H9 (cell line): ENCODE data around the gene HOXA1. TPM values are rescaled to one million over a fixed set of nuclear protein-coding genes. Genes with fewer than 3 reads are reported as not detected.

Source experiments
- DNase-seq: peaks from one replicate; pipeline ENCODE4 v3.0.0-alpha.2; 2017
- H2AFZ ChIP-seq: one replicate; pipeline ENCODE4 v1.6.1; 2013; ENCODE audit warnings: mild to moderate bottlenecking, low read length, control low read depth, moderate library complexity
- H2AK5ac ChIP-seq: 2 replicates; pipeline ENCODE4 v1.6.1; 2013; ENCODE audit warnings: low read length, control low read depth, mixed read lengths; ENCODE audit not compliant: insufficient read length
- H2BK120ac ChIP-seq: one replicate; pipeline ENCODE4 v1.6.1; 2013; ENCODE audit warnings: low read depth, mild to moderate bottlenecking, low read length, control low read depth, inconsistent platforms; ENCODE audit not compliant: poor library complexity, severe bottlenecking
- H2BK12ac ChIP-seq: 2 replicates; pipeline ENCODE4 v1.6.1; 2013; ENCODE audit warnings: low read length, control low read depth, mixed read lengths, low read depth; ENCODE audit not compliant: insufficient read length
- H2BK15ac ChIP-seq: 2 replicates; pipeline ENCODE4 v1.6.1; 2013; ENCODE audit warnings: low read depth, low read length, control low read depth
- H2BK20ac ChIP-seq: one replicate; pipeline ENCODE4 v1.6.1; 2013; ENCODE audit warnings: low read depth, mild to moderate bottlenecking, low read length, control low read depth, inconsistent platforms; ENCODE audit not compliant: poor library complexity, severe bottlenecking
- H2BK5ac ChIP-seq: 2 replicates; pipeline ENCODE4 v1.6.1; 2013; ENCODE audit warnings: low read length, control low read depth, mixed read lengths; ENCODE audit not compliant: insufficient read length
- H3K14ac ChIP-seq: 2 replicates; pipeline ENCODE4 v1.6.1; 2013; ENCODE audit warnings: low read length, control low read depth; ENCODE audit not compliant: insufficient read depth
- H3K18ac ChIP-seq: 2 replicates; pipeline ENCODE4 v1.6.1; 2013; ENCODE audit warnings: low read depth, mild to moderate bottlenecking, mixed read lengths, low read length, control low read depth; ENCODE audit not compliant: insufficient read length
- H3K23ac ChIP-seq: 2 replicates; pipeline ENCODE4 v1.6.1; 2013; ENCODE audit warnings: low read length, control low read depth, mixed read lengths, low read depth; ENCODE audit not compliant: insufficient read length
- H3K23me2 ChIP-seq: 2 replicates; pipeline ENCODE4 v1.6.1; 2013; ENCODE audit warnings: low read depth, mild to moderate bottlenecking, mixed read lengths, low read length, control low read depth; ENCODE audit not compliant: insufficient read length, poor library complexity, severe bottlenecking
- H3K27ac ChIP-seq: 2 replicates; pipeline ENCODE4 v1.5.1; 2013; ENCODE audit warnings: low read length, control low read depth, mixed read lengths, low read depth; ENCODE audit not compliant: insufficient read length
- H3K27me3 ChIP-seq: 2 replicates; pipeline ENCODE4 v1.6.1; 2013; ENCODE audit warnings: low read length, control low read depth, inconsistent platforms; ENCODE audit not compliant: insufficient read depth
- H3K4ac ChIP-seq: 2 replicates; pipeline ENCODE4 v1.6.1; 2013; ENCODE audit warnings: low read depth, mild to moderate bottlenecking, control low read depth, inconsistent platforms, low read length, moderate library complexity
- H3K4me1 ChIP-seq: 2 replicates; pipeline ENCODE4 v1.6.1; 2013; ENCODE audit warnings: low read length, control low read depth, inconsistent platforms; ENCODE audit not compliant: insufficient read depth
- H3K4me2 ChIP-seq: 2 replicates; pipeline ENCODE4 v1.6.1; 2013; ENCODE audit warnings: low read length, control low read depth, mixed read lengths; ENCODE audit not compliant: insufficient read length, insufficient read depth
- H3K56ac ChIP-seq: 2 replicates; pipeline ENCODE4 v1.6.1; 2013; ENCODE audit warnings: low read depth, mild to moderate bottlenecking, mixed read lengths, low read length, control low read depth; ENCODE audit not compliant: insufficient read length
- H3K79me1 ChIP-seq: 2 replicates; pipeline ENCODE4 v1.6.1; 2013; ENCODE audit warnings: low read depth, mild to moderate bottlenecking, moderate library complexity, low read length, control low read depth, inconsistent platforms; ENCODE audit not compliant: insufficient read depth, poor library complexity, severe bottlenecking
- H3K79me2 ChIP-seq: 2 replicates; pipeline ENCODE4 v1.6.1; 2013; ENCODE audit warnings: low read length, control low read depth, inconsistent platforms; ENCODE audit not compliant: insufficient read depth
- H3K9ac ChIP-seq: 2 replicates; pipeline ENCODE4 v1.6.1; 2013; ENCODE audit warnings: low read length, control low read depth, mixed read lengths; ENCODE audit not compliant: insufficient read length; ENCODE audit errors: extremely low read depth
- H3K9me3 ChIP-seq: one replicate; pipeline ENCODE4 v1.6.1; 2013; ENCODE audit warnings: low read depth, low read length, inconsistent platforms; ENCODE audit not compliant: control insufficient read depth
- H3T11ph ChIP-seq: one replicate; pipeline ENCODE4 v1.6.1; 2013; ENCODE audit warnings: mild to moderate bottlenecking, low read length, control low read depth, inconsistent platforms
- H4K20me1 ChIP-seq: one replicate; pipeline ENCODE4 v1.6.1; 2013; ENCODE audit not compliant: control insufficient read depth, insufficient read length, insufficient read depth
- H4K5ac ChIP-seq: 2 replicates; pipeline ENCODE4 v1.6.1; 2013; ENCODE audit warnings: low read depth, mild to moderate bottlenecking, mixed read lengths, low read length, control low read depth; ENCODE audit not compliant: insufficient read length
- H4K8ac ChIP-seq: replicated peaks from 2 replicates; pipeline ENCODE4 v1.6.1; 2013; ENCODE audit warnings: low read length, control low read depth, mixed read lengths, low read depth; ENCODE audit not compliant: insufficient read length
- H4K91ac ChIP-seq: 2 replicates; pipeline ENCODE4 v1.6.1; 2013; ENCODE audit warnings: low read depth, mild to moderate bottlenecking, moderate library complexity, mixed read lengths, low read length, control low read depth; ENCODE audit not compliant: insufficient read length
- H3K27ac Mint-ChIP-seq, 3 experiments: 2 replicates in 2 of 3; 3 replicates in 1 of 3; pipeline ENCODE4 v1.8.0; 2020 to 2021; ENCODE audit warnings: mixed read lengths in 3 of 3, mild to moderate bottlenecking in 1 of 3, moderate library complexity in 1 of 3
- H3K27me3 Mint-ChIP-seq: 2 replicates; pipeline ENCODE4 v1.8.0; 2021; ENCODE audit warnings: low read depth, mild to moderate bottlenecking, moderate library complexity, mixed read lengths
- H3K36me3 Mint-ChIP-seq, 3 experiments: 2 replicates in 2 of 3; 3 replicates in 1 of 3; pipeline ENCODE4 v1.8.0; 2020 to 2021; ENCODE audit warnings: low read depth in 3 of 3, mixed read lengths in 3 of 3; ENCODE audit not compliant: insufficient read depth in 1 of 3
- H3K4me1 Mint-ChIP-seq, 2 experiments: 2 replicates each; pipeline ENCODE4 v1.8.0; 2020; ENCODE audit warnings: mixed read lengths in 2 of 2
- H3K4me3 Mint-ChIP-seq, 2 experiments: 2 replicates in 1 of 2; 3 replicates in 1 of 2; pipeline ENCODE4 v1.8.0; 2020 to 2021; ENCODE audit warnings: mild to moderate bottlenecking in 2 of 2, mixed read lengths in 2 of 2, moderate library complexity in 1 of 2
- H3K9me3 Mint-ChIP-seq, 2 experiments: 2 replicates in 1 of 2; 3 replicates in 1 of 2; pipeline ENCODE4 v1.8.0; 2020; ENCODE audit warnings: mild to moderate bottlenecking in 2 of 2, mixed read lengths in 2 of 2, moderate library complexity in 1 of 2
- CTCF ChIP-seq: fragments of 200-600 bp; sonication (generic); conservative IDR thresholded peaks from 3 replicates; pipeline ENCODE4 v1.8.0; 2021; ENCODE audit warnings: antibody characterized with exemption, mild to moderate bottlenecking
- WGBS: extraction: QIAGEN DNeasy Blood & Tissue Kit; methylation state at CpG from one replicate; pipeline ENCODE4 v1.1.7; 2013; ENCODE audit warnings: missing lambda C conversion rate, low lambda C conversion rate, mixed read lengths; ENCODE audit not compliant: insufficient read length; ENCODE audit errors: extremely low coverage; 5-methylcytosine and 5-hydroxymethylcytosine counted together
- total RNA-seq: library from RNA; stranded (reverse); gene quantifications from 2 replicates; pipeline ENCODE4 v1.2.1, GENCODE V29; 2021

HOXA1 gene
- total RNA-seq, 1 experiment from 2014 or later: not detected

- no peak overlapping the region for H2BK12ac ChIP-seq
- H4K8ac ChIP-seq: no peak overlapping the region
- Mint-ChIP-seq H3K9me3 (peaks cover 0 to 7% of the 10 kb centered on the region in 2 experiments; a peak in 3 of 5 replicates), H3K4me1 (no peaks in the 10 kb centered on the region), H3K27me3 (peaks cover 97% of the 10 kb centered on the region), H3K4me3 (no peak overlapping the region), H3K27ac (no peak overlapping the region), H3K36me3 (no peaks in the 10 kb centered on the region; a peak in 1 of 7 replicates)
- H2AFZ ChIP-seq: no peak overlapping the region
- H3K27ac ChIP-seq: no peak overlapping the region
- no peak overlapping the region for H2BK15ac ChIP-seq
- WGBS: no CpG with 5 or more reads among the region's 6 CpGs
- no peak overlapping the region for H3K4me2 ChIP-seq
- H3K79me2 ChIP-seq: no peaks in the 10 kb centered on the region
- no peak overlapping the region for H2BK120ac ChIP-seq
- no peak overlapping the region for H3K18ac ChIP-seq
- H4K20me1 ChIP-seq: peaks cover 3% of the 10 kb centered on the region
- H2BK5ac ChIP-seq: no peak overlapping the region
- H3K9me3 ChIP-seq: no peaks in the 10 kb centered on the region
- H4K91ac ChIP-seq: no peak overlapping the region
- H3K56ac ChIP-seq: no peak overlapping the region
- H4K5ac ChIP-seq: no peak overlapping the region
- no peak overlapping the region for H2AK5ac ChIP-seq
- no peak overlapping the region for H3K14ac ChIP-seq
- H3K4me1 ChIP-seq: no peaks in the 10 kb centered on the region
- no peak overlapping the region for H2BK20ac ChIP-seq
- DNase-seq: no peak
- no peak overlapping the region for H3K9ac ChIP-seq
- peaks cover 95% of the 10 kb centered on the region for H3K27me3 ChIP-seq
- no peaks in the 10 kb centered on the region for H3K23me2 ChIP-seq
- H3K23ac ChIP-seq: no peak overlapping the region
- H3K4ac ChIP-seq: no peak overlapping the region
- no peak for TF ChIP-seq CTCF
- no peak overlapping the region for H3T11ph ChIP-seq
- no peaks in the 10 kb centered on the region for H3K79me1 ChIP-seq
Observed at GRCh38 chr7:27132978-27133377, 37.2 kb upstream of the HOXA1 start.
